Type B pancreatic cell (in vitro differentiated cells): ENCODE data around the gene KRT82. TPM values are rescaled to one million over a fixed set of nuclear protein-coding genes. Genes with fewer than 3 reads are reported as not detected.
"Not testable (repeated sequence)": the region's sequence is repeated elsewhere in the genome, so short reads cannot be mapped to it uniquely, and the experiment has no call there.

Source experiments
- DNase-seq: peaks from one replicate; pipeline ENCODE4 v3.0.0; 2021; ENCODE audit warnings: mixed read lengths; ENCODE audit not compliant: unreplicated experiment; ENCODE audit errors: extremely low spot score
- H3K27ac Mint-ChIP-seq: 2 replicates; pipeline ENCODE4 v1.8.0; 2021; ENCODE audit warnings: mild to moderate bottlenecking, mixed read lengths
- H3K27me3 Mint-ChIP-seq: 2 replicates; pipeline ENCODE4 v1.8.0; 2021; ENCODE audit warnings: mixed read lengths
- H3K36me3 Mint-ChIP-seq: 2 replicates; pipeline ENCODE4 v1.8.0; 2021; ENCODE audit warnings: mixed read lengths
- H3K4me1 Mint-ChIP-seq: one replicate; pipeline ENCODE4 v1.8.0; 2021; ENCODE audit warnings: mixed read lengths; ENCODE audit not compliant: unreplicated experiment
- H3K4me3 Mint-ChIP-seq: 2 replicates; pipeline ENCODE4 v1.8.0; 2021; ENCODE audit warnings: mild to moderate bottlenecking, mixed read lengths
- H3K9me3 Mint-ChIP-seq: 2 replicates; pipeline ENCODE4 v1.8.0; 2021; ENCODE audit warnings: mixed read lengths
- total RNA-seq: library from RNA; stranded (reverse); gene quantifications from 2 replicates; pipeline ENCODE4 v1.2.1, GENCODE V29; 2021; ENCODE audit warnings: low replicate concordance
- TF ChIP-seq, protein P1 (sequence below): fragments of 200-600 bp; sonication (generic); conservative IDR thresholded peaks from 2 replicates; pipeline ENCODE4 v1.5.0; 2021; ENCODE audit warnings: antibody characterized with exemption, mild to moderate bottlenecking

KRT82 gene
- total RNA-seq, 1 donor from 2014 or later: not detected

DNA sequence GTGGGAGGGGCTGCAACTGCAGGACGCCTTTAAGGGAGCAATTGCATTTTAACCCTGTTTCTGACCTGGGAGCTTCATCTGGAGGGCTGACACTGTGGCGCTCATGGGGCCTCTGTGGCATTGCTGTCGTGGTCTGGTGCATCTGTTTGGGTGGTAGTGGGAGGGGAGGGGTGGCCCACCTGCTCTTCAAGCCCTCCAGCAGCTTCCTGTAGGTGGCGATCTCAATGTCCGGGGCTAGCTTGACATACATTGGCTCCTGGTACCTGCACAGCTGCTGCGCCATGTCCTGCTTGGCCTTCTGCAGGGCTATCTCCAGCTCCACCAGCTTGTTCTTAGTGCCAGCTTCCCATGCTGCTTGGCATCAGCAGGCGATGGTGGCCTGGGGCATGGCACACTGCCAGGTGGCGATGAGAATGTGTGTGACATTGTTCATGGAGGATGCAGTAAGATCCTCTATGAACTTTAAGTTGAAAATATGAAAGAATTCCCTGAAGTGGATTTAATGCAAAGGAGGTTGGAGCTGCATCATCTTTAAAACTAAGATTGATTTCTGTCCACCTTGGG is 7.7 kb upstream of the KRT82 start:
- H3K27me3 Mint-ChIP-seq: peaks cover 12% of the 10 kb centered on the region
- no peaks in the 10 kb centered on the region for H3K36me3 Mint-ChIP-seq
- DNase-seq: no peak
- H3K27ac Mint-ChIP-seq: no peak overlapping the region
- TF ChIP-seq, protein P1, sequence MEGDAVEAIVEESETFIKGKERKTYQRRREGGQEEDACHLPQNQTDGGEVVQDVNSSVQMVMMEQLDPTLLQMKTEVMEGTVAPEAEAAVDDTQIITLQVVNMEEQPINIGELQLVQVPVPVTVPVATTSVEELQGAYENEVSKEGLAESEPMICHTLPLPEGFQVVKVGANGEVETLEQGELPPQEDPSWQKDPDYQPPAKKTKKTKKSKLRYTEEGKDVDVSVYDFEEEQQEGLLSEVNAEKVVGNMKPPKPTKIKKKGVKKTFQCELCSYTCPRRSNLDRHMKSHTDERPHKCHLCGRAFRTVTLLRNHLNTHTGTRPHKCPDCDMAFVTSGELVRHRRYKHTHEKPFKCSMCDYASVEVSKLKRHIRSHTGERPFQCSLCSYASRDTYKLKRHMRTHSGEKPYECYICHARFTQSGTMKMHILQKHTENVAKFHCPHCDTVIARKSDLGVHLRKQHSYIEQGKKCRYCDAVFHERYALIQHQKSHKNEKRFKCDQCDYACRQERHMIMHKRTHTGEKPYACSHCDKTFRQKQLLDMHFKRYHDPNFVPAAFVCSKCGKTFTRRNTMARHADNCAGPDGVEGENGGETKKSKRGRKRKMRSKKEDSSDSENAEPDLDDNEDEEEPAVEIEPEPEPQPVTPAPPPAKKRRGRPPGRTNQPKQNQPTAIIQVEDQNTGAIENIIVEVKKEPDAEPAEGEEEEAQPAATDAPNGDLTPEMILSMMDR: no peak
- H3K9me3 Mint-ChIP-seq: no peaks in the 10 kb centered on the region
- peaks cover 4% of the 10 kb centered on the region for H3K4me1 Mint-ChIP-seq
- H3K4me3 Mint-ChIP-seq: no peak overlapping the region

DNA sequence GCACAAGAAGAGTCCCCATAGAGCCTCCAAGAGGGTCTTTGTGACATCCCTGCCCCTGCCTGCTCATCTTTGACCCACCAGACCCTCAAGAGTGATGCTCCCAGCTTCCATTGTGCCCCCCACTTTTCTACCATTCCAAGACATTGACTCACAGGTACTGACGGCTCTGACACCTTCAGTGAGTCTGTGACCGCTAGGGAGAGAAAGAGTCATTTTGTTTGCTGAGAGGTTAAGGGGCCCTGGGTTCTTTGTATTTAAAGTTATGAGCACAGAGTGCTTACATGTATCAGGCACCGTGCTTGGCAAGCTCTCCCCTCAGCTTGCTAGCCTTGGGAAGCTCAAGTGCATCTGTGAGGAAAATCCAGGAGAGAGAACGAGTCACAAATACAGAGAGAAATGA is 7.1 kb upstream of the KRT82 start:
- TF ChIP-seq, protein P1: no peak
- no peak for DNase-seq
- H3K36me3 Mint-ChIP-seq: no peaks in the 10 kb centered on the region
- no peaks in the 10 kb centered on the region for H3K9me3 Mint-ChIP-seq
- H3K4me1 Mint-ChIP-seq: peaks cover 4% of the 10 kb centered on the region
- no peak overlapping the region for H3K27ac Mint-ChIP-seq
- H3K27me3 Mint-ChIP-seq: peaks cover 17% of the 10 kb centered on the region
- H3K4me3 Mint-ChIP-seq: no peak overlapping the region

DNA sequence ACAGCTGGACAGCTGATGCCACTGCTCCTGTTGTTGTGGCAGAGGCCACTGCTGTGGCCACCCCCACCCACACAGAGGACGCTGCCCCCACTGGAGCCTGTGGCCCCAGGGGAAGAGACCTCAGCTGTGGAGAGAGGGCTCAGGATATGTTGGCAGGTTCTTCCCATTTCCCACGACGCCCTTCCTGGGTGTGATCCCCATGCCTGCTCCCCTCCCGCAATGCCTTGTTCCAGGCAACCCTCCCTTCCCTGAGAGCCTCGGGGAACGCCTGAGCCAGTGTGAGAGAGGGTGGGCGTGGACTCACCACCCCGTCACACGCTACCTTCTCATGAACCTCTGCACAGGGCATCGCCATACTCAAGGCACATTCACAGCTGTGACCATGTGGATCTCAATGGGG is 5.7 kb upstream of the KRT82 start:
- Mint-ChIP-seq H3K27ac (no peak overlapping the region), H3K36me3 (no peaks in the 10 kb centered on the region), H3K27me3 (peaks cover 17% of the 10 kb centered on the region), H3K4me1 (no peaks in the 10 kb centered on the region), H3K9me3 (no peaks in the 10 kb centered on the region), H3K4me3 (no peak overlapping the region)
- TF ChIP-seq, protein P1: no peak
- DNase-seq: no peak

DNA sequence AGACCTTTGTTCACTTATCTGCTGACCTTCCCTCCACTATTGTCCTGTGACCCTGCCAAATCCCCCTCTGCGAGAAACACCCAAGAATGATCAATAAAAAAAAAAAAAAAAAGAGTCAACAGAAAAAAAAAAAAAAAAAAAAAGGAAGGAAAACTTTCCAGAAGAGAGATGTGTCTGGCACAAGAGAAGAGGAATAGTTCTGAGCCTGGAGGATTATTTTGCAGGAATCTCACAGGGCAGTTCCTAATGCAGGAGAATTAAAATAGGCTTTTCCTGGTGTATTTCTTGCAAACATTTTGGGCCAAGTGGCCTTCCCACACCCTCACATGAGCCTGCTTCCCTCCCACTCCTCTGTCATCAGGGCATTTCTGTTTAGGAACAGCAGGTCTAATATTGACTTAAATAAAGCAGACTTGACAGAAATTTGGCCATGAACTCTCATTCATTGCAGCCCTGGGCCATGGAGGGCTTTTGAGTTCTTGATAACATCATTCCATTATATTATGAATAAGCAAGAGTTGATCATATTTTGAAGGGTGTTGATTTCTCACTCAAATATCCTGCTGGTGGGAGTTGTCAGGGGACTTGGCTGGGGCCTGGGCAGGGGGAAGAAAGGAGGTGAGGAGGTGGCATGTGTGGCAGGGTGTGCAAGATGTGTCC is 4.6 kb upstream of the KRT82 start:
- not testable (repeated sequence) for DNase-seq, H3K4me3 Mint-ChIP-seq, H3K36me3 Mint-ChIP-seq, H3K9me3 Mint-ChIP-seq, H3K4me1 Mint-ChIP-seq, H3K27ac Mint-ChIP-seq
- peaks cover 17% of the 10 kb centered on the region for H3K27me3 Mint-ChIP-seq

DNA sequence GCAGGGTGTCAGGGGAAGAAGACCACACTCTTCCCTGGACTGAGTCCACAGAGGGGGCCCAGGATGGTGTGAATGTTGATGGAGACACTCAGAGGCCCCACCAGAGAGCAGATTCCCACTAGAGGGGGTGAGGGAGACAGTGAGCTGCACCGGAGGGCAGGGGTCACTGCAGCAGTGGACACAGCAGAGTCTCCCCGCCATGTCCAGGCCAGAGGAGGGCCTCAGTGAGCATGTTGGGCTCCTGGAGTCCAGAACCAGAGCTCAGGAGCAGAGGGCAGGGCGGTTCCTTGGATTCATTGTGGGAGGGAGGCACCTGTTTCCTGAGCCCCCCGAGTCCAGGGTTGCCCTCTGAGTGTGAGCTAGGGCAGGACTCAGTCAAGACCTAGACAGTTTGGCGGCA is 1.8 kb upstream of the KRT82 start:
- Mint-ChIP-seq H3K27me3 (peaks cover 14% of the 10 kb centered on the region), H3K27ac (no peak overlapping the region), H3K9me3 (no peaks in the 10 kb centered on the region), H3K4me3 (no peak overlapping the region), H3K36me3 (no peaks in the 10 kb centered on the region), H3K4me1 (no peaks in the 10 kb centered on the region)
- TF ChIP-seq, protein P1: no peak
- DNase-seq: no peak

DNA sequence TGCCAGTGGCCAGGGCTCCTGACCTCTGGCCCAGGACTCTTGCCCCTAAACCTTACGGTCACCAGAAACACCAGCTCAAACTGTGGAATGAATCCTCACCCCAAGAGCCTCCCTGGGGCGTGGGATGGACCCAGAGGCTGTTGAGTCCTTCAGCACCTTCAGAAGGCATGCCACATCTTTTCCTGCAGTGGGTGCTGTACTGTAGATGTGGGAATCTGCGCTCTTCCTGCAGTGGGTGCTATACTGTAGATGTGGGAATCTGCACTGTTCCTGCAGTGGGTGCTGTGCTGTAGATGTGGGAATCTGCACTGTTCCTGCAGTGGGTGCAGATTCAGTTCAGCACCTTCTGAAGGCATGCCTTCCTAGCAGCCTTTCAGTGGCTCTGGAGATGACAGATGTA is 1.2 kb downstream of the KRT82 start:
- Mint-ChIP-seq H3K9me3 (no peaks in the 10 kb centered on the region), H3K4me1 (no peaks in the 10 kb centered on the region), H3K4me3 (no peak overlapping the region), H3K36me3 (no peaks in the 10 kb centered on the region), H3K27me3 (peaks cover 14% of the 10 kb centered on the region), H3K27ac (no peak overlapping the region)
- DNase-seq: no peak
- TF ChIP-seq, protein P1: no peak
